NCI-H146 (cell line): ENCODE measurements around the gene MAN1B1.
"Not testable (repeated sequence)": the region's sequence is repeated elsewhere in the genome, so short reads cannot be mapped to it uniquely, and the experiment has no call there.

Experiments used
- DNase-seq: peaks from one replicate; lab custom pipeline; 2025; lab: John Stamatoyannopoulos, UW

MAN1B1 gene

DNA sequence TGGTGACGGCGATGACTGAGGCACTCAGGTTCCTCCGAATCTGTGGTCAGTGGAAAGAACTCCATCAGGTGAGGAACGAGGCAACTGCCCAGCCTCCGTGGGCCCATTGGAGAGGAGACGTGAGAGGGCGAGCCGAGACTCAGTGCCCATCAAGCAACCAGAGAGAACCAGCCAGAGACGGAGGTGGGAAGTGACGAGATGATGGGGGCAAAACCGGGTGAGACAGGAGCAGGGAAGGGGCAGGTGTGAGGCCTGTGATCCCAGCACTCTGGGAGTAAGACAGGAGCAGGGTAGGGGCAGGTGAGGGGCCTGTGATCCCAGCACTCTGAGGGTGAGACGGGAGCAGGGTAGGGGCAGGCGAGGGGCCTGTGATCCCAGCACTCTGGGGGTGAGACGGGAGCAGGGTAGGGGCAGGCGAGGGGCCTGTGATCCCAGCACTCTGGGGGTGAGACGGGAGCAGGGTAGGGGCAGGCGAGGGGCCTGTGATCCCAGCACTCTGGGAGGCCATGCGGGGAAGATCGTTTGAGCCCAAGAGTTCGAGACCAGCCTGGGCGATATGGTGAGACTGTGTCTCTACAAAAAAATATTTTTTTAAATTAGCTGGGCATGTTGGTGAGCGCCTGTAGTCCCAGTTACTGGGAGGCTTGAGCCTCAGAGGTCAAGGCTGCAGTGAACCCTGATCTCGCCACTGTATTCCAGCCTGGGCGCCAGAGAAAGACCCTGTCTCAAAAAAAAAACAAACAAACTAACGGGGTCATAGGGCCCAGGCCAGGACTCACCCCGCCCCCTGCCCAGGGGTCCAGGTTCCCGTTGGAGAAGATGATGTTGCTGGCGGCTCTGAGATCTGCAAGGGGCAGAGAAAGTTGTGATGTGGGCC is 24.4 kb downstream of the MAN1B1 start:
- no peak for DNase-seq

DNA sequence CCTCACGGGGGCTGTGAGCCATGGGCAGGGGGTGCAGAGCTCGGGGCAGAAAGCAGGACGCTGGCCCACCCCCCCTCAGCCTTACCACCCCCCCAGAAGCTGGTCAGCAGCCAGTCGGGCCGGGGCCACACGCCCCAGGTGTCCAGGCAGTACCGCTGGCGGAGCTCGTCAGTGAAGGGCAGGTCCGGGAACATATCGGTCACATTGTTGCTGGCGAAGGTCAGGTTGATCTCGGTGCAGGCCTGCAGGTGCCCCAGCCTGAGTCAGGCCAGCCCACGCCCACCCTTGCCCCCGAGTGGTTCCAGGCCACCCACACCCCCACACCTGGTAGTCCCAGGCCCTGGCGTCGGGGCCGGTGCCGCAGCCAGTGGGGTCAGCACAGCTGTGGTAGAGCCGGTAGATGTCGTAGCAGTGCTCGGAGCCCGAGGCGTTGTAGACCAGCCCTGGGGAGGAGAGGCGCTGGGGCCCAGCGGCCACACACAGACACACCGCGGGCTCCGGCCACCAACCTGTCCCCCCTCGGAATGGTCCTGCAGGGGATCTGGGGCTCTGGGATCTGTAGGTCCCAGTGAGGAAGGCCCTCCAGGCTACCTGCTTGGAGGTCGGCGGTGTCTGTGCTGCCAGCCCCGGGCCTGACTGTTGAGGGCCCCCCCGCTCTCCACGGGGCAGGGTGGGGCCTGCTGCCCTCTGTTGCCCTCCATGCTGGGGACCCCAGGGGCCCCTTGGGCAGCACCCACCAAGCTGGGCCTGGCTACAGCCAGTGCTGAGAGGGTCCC is 25.2 kb downstream of the MAN1B1 start:
- DNase-seq = no peak

DNA sequence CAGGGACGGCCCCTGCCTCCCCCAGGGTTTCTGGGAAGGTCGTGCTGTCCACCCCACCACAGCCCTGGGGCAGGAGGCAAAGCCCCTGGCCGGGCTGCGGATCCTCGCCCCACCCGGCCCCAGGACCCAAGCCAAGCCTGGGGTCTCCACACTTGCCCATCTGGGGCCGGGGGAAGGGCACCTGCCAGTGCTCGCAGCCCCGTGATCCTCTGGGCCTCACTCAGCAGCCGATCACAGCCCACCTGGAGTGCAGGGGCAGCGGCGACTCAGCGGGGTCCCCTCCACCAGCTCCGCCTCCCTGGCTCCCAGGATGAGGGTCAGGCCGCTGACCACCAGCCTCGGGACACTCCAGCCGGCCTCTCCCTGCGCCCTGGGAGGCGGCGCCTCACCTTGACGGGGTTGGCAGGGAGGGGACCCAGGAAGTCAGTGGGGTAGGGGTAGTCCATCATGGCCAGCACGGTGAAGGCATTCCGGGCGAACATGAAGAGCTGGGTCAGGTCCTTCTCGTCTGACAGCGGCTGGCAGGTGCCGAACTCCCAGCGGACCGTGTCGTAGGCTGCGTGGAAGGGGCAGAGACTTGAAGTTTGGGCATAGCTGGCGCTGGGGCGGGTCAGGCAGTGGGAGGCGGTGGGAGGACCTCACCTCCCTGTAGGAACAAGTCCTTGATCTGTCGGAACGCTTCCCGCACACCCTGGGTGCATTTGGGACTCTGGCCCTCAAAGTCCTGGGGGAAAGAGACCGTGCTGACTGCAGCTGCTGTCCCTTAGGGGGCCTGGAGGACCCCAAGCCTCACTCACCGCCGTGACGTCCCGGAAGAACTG is 26.0 kb downstream of the MAN1B1 start:
- DNase-seq = no peak

DNA sequence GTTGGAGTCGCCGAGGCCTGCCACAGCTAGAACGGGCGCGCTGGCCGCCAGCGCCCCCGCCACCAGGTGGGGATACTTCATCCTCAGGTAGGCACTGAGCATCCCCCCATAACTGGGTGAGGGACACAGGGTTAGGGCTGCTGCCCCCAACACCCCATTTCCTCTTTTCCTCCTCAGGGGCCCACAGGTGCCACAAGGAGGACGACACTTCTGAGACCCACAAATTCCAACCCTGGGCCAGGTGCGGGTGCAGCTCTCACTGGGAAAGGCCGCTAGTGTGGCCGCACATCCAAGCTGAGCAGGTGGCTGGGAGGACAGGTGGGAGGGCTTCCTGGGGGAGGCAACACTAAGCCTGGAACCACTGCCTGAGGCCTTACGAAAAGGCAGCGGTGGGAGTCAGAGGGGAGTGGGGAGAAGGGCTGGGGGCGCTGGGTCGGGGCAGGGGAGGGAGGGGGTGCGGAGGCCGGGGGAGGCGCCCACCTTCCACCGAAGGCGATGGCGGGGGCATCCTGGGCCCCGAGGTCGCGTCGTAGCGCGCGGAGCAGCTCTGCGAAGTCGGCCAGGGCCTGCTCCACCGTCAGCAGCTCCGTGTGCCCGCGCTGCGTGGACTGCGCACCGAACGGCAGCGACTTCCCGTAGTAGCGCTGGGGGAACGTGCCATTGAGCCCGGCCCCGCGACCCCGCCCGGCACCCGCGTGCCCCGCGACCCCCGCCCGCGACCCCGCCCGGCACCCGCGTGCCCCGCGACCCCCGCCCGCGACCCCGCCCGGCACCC is 26.8 kb downstream of the MAN1B1 start:
- no peak for DNase-seq

DNA sequence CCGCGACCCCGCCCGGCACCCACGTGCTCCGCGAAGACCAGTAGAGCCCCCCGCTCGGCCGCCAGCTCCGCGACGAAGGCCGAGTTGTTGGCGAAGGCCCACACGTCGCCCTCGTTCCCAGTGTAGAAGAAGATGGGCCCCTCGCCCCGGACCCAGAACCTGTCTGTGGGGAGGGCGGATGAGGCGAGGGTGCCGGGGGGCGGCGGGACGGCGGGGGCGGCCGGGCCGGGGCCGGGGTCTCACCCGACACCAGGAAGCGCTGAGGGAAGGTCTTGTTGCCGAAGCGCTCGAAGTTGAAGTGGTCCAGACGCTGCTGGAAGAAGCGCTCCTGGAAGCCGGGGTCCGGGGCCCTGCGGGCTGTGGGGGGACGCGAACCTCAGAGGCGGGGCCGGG is 27.4 kb downstream of the MAN1B1 start:
- DNase-seq = no peak

DNA sequence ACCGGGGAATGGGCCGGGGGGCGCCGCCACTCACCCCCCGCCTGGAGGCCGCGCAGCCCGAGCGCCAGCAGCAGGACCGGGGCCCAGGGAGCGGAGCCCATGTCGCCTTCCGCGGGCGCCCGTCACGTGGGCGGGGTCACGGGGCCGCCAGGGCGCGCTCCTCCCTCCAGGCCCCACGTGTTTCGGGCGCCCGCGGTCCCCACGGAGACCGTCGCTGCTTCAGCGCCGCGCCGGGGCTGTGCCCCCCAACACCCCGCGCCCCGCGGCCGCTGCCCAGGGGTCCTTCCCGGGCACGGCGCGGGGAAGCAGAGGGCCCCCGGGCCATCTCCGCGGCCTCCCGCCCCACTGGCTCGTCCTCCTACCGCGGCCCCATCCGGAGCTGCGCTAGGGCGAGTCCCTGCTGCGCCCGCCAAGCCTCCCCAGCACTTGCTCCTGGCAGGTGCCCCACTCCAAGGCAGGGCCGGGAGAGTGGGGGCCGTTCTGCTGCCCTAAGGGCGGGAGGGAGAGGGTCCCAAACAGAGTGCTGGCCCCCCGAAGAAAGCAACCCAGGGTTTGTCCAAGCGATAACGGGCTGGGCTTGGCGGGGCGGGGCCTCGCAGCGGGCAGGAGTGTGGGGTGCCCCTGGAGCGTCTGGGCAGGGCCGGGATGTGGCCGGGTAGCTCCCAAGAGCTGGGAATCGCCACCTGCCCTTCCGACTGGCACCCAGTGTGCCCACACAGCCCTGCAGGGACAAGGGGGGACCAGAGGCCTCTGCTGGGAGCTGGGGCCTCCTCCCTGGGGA is 28.0 kb downstream of the MAN1B1 start, which contains the start of gene DPP7:
Gene DPP7 (minus strand): TSS at position 121 of the 781 bp plus-strand sequence. CDS start 20 bp downstream, at position 101.
- DNase-seq = peak; percentile 56

DNA sequence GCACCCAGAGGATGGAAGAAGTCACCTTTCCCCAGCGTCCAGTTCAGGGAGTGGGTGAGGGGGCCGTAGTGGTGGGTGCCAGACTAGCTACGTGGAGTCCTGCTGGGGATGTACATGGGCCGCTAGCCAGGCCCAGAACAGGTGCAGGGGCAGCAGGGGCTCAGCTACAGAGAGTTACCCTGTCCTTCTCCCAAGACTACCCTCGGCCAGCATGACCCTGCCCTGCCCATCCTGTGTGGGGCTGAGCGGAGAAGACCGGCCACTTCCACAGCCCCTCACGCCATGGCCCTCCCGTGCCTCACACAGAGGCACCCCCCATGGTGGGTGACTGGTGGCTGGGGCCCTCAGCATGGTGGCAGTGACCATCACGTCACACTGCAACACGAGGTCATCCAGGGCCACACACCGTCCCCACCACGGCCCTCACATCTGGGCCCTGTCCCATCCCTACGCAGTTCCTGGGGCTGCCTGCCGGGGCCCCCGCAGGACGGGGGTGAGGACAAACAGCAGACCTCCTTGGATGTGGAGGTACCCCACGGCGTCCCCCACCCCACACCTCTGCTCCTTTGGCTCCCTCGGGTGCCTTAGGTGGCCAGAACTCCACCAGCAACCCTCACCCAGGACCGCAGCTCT is 28.7 kb downstream of the MAN1B1 start:
- no peak for DNase-seq

DNA sequence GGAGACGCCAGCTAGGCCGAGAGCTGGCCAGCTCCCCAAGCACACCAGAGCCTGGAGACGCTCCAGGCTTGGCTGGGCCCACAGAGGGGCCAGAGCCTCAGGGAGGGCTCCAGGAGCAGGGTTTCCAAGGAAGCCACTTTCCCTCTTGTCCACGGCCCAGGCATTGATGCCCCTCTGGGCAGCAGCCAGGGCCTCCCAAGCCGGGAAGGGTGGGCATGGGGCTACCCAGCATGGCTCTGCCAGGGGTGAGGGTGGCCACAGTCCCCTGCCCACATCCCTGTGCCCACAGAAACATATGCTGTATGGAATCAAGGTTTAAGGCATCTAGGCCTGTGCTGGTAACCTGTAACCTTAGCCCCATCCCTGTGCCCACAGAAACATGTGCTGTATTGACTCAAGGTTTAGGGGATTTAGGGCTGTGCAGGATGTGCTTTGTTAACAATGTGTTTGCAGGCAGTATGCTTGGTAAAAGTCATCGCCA is 29.3 kb downstream of the MAN1B1 start:
- no peak for DNase-seq

DNA sequence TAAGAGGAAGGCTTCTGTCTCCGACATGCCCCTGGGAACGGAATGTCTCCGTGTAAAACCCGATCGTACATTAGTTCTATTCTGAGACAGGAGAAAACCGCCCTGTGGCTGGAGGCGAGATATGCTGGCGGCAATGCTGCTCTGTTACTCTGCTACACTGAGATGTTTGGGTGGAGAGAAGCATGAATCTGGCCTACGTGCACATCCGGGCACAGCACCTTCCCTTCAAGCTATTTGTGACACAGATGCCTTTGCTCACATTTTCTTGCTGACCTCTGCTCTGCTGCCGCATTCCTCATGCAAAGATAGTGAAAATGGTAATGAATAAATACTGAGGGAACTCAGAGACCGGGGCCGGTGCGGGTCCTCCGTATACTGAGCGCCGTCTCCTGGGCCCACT is 29.9 kb downstream of the MAN1B1 start:
- DNase-seq = no peak

DNA sequence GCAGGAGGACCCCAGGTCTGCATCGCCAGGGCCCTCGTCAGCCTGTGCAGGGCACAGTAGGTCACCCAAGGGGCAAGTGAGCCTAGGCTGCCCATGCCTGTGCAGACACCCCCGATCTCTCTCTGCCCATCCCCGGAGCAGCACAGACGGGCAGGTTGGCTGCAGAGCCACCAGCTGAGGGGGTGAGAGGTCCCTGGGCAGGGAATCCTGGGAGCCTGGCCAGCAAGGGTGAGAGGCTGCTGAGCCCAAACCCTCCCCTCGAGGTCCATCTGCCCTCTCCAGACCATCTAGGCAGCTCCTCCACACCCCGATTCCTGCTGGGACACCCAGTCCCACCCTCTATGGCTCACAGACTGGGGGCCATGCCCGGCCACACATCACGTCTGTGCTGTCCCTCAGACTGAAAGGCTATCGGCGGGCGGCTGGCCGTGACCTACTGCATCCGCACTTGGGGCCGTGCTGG is 30.5 kb downstream of the MAN1B1 start:
- no peak for DNase-seq

DNA sequence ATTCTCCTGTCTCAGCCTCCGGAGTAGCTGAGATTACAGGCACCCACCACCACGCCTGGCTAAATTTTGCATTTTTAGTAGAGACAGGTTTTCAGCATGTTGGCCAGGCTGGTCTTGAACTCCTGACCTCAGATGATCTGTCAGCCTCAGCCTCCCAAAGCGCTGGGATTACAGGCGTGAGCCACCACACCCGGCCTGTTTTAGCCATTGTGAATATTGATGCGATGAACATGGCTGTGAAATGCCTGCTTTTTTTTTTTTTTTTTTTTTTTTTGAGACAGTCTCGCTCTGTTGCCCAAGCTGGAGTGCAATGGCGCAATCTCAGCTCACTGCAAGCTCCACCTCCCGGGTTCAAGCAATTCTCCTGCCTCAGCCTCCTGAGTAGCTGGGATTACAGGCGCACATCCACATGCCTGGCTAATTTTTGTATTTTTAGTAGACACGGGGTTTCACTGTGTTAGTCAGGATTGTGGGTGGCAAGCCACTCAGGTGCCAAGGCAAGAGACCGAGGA is 31.4 kb downstream of the MAN1B1 start:
- DNase-seq = not testable (repeated sequence)

DNA sequence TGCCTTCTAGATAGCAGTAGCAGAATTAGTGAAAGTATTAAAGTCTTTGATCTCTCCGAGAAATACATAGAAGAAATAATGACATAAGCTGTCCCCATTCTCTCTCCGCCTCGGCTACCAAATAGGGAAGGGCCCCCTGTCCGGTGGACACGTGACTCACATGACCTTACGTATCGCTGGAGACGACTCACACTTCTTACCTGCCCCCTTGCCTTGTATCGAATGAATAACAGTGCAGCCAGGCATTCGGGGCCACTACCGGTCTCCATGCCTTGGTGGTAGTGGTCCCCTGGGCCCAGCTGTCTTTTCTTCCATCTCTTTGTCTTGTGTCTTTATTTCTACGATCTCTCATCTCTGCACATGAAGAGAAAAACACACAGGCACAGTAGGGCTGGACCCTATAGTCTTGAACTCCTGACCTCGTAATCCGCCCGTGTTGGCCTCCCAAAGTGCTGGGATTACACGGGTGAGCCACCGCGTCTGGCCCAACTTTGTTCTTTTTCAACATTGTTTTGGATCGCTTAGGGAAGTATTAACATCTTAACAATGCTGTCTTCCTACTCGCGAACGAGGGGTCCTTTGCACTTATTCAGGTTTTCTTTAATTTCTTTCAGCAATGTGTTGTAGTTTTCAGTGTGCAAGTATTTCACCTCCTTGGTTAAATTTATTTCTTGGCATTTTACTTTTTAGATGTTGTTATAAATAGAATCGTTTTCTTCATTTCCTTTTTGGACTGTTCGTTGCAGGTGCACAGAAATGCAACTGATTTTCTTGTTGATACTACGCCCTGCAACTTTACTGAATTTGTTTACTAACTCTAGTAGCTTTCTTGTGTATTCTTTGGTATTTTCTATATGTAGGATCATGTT is 35.4 kb downstream of the MAN1B1 start:
- not testable (repeated sequence) for DNase-seq

DNA sequence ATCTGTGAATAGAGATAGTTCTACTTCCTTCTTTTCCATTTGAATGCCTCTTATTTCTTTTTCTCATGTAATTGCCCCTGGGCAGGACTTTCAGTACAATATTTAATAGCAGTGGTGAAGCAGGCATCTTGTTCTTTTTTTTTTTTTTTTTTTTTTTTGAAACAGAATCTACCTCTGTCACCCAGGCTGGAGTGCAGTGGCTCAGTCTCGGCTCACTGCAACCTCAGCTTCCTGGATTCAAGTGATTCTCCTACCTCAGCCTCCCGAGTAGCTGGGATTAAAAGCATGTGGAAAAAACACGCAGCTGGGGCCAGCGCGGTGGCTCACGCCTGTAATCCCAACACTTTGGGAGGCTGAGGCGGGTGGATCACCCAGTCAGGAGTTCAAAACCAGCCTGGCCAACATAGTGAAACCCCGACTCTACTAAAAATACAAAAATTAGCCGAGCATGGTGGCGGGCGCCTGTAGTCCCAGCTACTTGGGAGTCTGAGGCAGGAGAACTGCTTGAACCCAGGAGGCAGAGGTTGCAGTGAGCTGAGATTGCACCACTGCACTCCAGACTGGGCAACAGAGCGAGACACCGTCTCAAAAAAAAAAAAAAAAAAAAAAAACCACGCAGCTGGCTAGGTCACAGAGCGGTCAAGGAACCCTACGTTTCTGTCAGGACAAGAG is 36.1 kb downstream of the MAN1B1 start:
- DNase-seq = not testable (repeated sequence)

DNA sequence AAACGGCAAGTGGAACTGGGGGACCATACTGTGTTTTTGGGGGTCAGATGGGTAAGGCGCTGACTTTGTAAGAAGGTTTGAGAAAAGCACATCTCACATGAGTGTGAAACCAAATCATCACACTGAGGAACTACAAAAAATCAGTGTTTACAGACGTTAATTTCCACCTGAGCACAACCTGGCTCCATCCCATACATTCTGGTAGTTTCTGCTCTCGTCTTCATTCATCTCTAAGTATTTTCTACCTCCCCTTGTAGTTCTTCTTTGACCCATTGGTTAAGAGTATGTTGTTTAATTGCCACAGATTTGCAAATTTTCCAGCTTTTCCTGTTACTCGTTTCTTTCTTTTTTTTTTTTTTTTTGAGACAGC is 36.7 kb downstream of the MAN1B1 start:
- no peak for DNase-seq

DNA sequence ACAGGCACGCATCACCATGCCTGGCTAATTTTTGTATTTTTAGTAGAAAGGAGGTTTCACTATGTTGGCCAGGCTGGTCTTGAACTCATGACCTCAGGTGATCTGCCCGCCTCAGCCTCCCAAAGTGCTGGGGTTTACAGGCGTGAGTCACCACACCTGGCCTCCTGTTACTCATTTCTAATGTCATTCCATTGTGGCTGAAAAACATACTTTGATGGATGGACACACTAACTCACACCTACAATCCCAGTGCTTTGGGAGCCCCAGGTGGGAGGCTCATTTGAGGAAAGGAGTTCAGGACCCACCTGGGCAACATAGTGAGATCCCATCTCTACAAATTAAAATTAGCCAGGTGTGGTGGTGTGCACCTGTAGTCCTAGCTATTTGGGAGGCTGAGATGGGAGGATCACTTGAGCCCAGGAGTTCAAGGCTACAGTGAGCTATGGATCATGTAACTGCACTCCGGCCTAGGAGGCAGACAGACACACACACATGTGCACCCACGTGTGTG is 37.2 kb downstream of the MAN1B1 start:
- not testable (repeated sequence) for DNase-seq

DNA sequence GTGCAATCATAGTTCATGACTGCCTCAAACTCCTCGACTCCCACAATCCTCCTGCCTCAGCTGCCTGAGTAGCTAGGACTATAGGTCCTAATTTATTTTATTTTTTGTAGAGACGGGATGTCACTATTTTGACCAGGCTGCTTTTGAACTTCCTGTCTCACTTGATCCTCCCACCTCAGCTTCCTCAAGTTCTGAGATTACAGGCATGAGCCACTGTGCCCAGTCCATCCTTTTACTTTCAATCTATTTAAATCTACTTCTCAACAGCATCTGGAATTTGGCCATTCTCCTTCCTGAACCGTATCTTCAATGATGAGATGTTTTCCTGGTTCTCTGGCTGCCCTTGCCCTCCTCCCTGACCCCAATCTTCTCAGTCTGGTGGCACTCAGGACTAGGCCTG is 40.0 kb downstream of the MAN1B1 start:
- no peak for DNase-seq

DNA sequence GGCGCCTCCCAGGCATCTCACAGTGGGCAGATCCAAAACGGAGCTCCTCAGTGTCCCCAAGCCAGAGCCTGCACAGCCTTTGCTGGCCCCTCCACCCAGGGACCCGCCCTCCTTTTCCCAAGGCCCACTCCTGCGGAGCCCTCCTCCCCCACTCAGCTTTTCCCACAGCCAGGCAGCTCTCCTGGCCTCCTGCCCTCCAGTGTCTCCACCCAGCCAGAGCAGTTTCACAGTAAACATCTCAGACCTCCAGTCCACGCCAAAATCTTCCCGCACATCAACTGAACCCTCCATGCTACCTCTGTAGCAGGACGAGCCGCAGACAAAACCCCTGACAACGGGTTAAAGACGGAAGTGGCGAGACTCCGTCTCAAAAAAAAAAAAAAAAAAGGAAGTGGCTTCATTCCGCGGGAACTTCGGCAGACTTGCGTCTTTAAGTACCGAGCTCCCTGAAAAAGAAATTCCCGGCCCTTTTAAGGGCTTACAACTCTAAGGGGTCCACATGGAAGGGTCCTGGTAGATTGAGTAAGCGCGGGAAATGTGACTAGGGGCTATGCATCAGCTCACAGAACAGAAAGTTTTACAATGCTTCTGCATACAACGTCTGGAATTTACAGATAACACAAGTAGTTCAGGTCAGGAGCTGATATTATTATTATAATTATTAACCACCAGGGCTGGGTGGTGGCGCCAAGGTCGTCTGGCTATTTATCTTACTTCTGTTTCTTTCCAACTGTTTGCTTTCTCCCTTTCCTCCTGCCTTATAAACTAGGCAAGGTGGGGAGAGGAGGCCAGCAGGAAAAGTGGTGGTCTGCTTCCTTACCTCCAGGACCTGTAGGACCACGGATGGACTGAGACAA is 40.7 kb downstream of the MAN1B1 start:
- no peak for DNase-seq
